ENCODE results near the gene APCDD1L. TPM values are rescaled to one million over a fixed set of nuclear protein-coding genes. Genes with fewer than 3 reads are reported as not detected.

Gene APCDD1L
- total RNA-seq, 4 donors from 2014 or later: 0.59 to 2.1 (median 1.1) TPM; not detected in 1

DNA sequence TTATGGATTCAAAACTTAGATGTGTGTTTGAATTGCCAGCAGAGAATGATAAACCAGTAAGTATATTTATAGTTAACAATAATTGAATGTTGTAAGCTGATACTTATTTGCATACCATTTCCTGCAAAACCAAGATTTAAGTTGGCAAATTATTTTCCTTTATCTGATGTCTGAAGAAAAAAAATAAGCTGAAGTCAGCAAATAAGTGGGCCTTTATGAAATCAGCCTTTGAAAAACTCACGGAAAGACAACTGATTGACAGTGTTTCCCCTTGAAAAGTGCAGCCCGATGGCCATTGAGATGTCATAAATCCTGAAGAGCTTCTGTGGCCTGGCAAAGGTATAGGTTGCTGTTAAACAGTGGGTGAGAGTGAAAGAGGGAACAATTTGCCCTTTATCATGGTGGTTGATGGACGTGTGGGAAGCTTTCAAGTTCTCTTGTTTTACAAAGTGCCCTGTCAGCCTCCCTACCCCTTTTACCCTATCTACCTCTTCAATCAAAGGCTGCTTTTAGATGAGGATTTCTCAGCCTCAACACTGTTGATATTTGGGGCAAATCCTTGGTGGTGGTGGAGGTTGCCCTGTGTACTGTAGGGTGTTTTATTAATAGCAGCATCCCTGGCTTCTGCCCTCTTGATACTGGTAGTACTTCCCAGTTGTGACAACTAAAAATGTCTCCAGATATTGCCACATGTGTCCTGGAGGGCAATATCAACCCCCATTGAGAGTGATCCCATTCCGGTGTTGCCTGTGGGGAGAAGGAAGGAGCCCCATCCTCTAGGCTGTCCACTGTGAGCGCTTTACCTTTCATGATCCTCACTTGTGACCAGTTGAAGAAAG, 76.0 kb downstream of the APCDD1L start:
- DNase-seq: no peak
- intact Hi-C loops (cut with DNase I; ENCODE audit: low total_unique reads): no loop called here
- Histone ChIP-seq H3K27ac (peak overlapping the region in 1 of 2 donors; percentile 5), H3K36me3 (no peaks in the 10 kb centered on the region), H3K9me3 (no peaks in the 10 kb centered on the region), H3K27me3 (no peaks in the 10 kb centered on the region), H3K4me3 (no peak overlapping the region), H3K4me1 (no peaks in the 10 kb centered on the region)
- TF ChIP-seq, protein P1, sequence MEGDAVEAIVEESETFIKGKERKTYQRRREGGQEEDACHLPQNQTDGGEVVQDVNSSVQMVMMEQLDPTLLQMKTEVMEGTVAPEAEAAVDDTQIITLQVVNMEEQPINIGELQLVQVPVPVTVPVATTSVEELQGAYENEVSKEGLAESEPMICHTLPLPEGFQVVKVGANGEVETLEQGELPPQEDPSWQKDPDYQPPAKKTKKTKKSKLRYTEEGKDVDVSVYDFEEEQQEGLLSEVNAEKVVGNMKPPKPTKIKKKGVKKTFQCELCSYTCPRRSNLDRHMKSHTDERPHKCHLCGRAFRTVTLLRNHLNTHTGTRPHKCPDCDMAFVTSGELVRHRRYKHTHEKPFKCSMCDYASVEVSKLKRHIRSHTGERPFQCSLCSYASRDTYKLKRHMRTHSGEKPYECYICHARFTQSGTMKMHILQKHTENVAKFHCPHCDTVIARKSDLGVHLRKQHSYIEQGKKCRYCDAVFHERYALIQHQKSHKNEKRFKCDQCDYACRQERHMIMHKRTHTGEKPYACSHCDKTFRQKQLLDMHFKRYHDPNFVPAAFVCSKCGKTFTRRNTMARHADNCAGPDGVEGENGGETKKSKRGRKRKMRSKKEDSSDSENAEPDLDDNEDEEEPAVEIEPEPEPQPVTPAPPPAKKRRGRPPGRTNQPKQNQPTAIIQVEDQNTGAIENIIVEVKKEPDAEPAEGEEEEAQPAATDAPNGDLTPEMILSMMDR (IDR thresholded peaks at IDR 0.05): no peak
- TF ChIP-seq POLR2A (IDR thresholded peaks at IDR 0.05): no peak

DNA sequence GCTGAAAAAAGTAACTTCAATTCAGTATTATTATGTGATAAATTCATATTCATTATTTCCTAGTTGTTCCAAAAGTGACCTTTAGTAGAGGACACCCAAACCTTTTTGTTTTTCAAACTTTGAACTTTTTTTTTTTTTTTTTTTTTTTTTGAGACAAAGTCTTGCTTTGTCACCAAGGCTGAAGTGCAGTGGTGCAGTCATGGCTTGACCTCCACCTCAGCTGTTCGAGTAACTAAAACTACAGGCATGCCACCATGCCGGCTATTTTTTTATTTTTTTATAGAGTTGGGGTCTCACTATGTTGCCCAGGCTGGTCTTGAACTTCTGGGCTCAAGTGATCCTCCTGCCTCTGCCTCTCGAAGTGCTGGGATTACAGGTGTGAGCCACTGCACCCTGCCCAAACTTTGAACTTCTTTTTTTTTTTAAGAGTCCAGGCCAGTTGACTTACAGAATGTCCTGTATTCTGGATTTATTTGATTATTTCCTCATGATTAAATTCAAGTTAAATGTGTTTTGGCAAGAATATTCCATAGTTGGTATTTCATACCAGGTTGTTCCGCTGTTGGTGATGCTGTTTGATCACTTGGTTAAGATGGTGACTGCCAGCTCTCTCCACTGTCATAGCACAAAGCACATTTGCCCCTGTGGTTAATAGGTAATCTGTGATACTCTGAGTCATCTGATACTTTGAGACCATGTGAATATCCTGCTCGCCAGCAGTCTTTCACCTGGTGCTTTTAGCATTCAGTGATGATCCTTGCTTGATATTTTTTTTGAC, 78.1 kb downstream of the APCDD1L start:
- Histone ChIP-seq H3K36me3 (no peaks in the 10 kb centered on the region), H3K4me3 (no peak overlapping the region), H3K27ac (no peak overlapping the region), H3K4me1 (peaks cover 0 to 5% of the 10 kb centered on the region in 2 donors), H3K9me3 (no peaks in the 10 kb centered on the region), H3K27me3 (no peaks in the 10 kb centered on the region)
- DNase-seq: no peak
- intact Hi-C loops (cut with DNase I; ENCODE audit: low total_unique reads): no loop called here
- TF ChIP-seq, protein P1 (IDR thresholded peaks at IDR 0.05): no peak
- TF ChIP-seq POLR2A (IDR thresholded peaks at IDR 0.05): no peak

DNA sequence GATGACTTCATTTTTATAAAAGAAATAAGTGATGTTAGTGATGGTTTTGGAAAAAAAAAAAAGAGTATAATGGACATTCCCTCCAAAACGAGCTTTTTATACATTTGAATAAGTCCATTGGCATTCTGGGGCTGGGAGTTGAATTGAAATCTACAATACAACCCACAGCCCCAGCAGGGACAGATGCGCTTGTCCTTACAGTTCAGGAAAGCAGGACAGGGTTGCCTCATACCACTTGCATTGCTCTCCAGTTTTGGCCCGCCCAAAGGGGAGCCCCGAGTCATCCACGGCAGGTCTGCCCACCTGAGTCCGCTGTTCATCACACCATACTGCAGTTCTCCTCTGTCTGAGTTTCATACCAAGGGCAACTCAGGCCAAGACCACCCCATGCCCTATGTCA, 80.0 kb downstream of the APCDD1L start:
- no peaks in the 10 kb centered on the region for H3K36me3 ChIP-seq
- intact Hi-C loops (cut with DNase I; ENCODE audit: low total_unique reads): no loop called here
- no peak overlapping the region for H3K27ac ChIP-seq
- TF ChIP-seq POLR2A (IDR thresholded peaks at IDR 0.05): no peak
- TF ChIP-seq, protein P1 (IDR thresholded peaks at IDR 0.05): no peak
- H3K9me3 ChIP-seq: no peaks in the 10 kb centered on the region
- DNase-seq: no peak
- H3K4me3 ChIP-seq: no peak overlapping the region
- no peaks in the 10 kb centered on the region for H3K27me3 ChIP-seq
- H3K4me1 ChIP-seq: peaks cover 0 to 5% of the 10 kb centered on the region in 2 donors

DNA sequence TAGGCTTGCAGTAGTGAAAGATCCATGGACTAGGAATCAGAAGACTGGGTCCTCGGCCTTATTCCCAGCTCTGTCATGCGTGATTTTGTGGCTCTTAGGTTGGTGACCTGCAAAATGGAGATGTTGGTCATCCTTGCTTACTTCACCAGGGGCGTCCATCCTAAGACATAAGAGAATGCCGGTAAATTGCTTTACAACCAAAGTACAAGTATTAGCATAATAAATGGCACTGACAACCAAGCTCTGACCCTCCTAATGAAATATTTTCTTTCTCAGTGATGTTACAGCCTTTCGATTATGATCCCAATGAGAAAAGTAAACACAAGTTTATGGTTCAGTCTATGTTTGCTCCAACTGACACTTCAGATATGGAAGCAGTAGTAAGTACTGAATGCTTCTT, 80.9 kb downstream of the APCDD1L start:
- Histone ChIP-seq H3K27me3 (no peaks in the 10 kb centered on the region), H3K9me3 (no peaks in the 10 kb centered on the region), H3K4me1 (peaks cover 0 to 5% of the 10 kb centered on the region in 2 donors), H3K36me3 (no peaks in the 10 kb centered on the region), H3K4me3 (no peak overlapping the region), H3K27ac (no peak overlapping the region)
- intact Hi-C loops (cut with DNase I; ENCODE audit: low total_unique reads): no loop called here
- no peak for DNase-seq
- TF ChIP-seq POLR2A (IDR thresholded peaks at IDR 0.05): no peak
- TF ChIP-seq, protein P1 (IDR thresholded peaks at IDR 0.05): no peak

DNA sequence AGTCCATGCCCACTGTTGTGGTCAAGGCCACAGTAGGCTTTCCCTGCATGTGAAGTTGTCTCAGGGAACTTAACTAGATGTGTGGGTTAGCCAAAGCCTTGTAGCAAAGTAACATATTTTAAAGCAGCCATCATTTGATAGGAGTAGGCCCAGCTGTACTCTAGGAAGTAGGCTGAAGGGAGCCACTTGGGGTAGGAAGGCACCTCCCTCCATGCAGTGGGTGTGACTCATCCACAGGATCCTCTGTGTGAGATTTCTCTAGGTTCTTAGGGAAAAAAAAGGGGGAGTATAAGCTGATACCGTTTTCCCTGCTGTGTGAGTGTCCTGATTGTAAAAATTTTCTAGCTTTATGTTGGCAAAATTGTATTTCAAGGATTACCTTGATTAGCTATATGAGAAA, 81.4 kb downstream of the APCDD1L start:
- Histone ChIP-seq H3K4me1 (peaks cover 0 to 5% of the 10 kb centered on the region in 2 donors), H3K27ac (peak overlapping the region in 1 of 2 donors; percentile 17), H3K36me3 (no peaks in the 10 kb centered on the region), H3K9me3 (no peaks in the 10 kb centered on the region), H3K4me3 (no peak overlapping the region), H3K27me3 (no peaks in the 10 kb centered on the region)
- TF ChIP-seq, protein P1 (IDR thresholded peaks at IDR 0.05): no peak
- no peak for TF ChIP-seq POLR2A (IDR thresholded peaks at IDR 0.05)
- intact Hi-C loops (cut with DNase I; ENCODE audit: low total_unique reads): no loop called here
- no peak for DNase-seq

All from uterus (tissue), 4 donors.